GM12878 (cell line): Measurements from ENCODE around the gene CFAP97D2. TPM values are rescaled to one million over a fixed set of nuclear protein-coding genes. Genes with fewer than 3 reads are reported as not detected.

Experiments used
- ATAC-seq: fragments of 200-7000 bp; cut with Tn5 transposase; 3 replicates; pipeline ENCODE4 v1.9.1; 2020; ENCODE audit warnings: mild to moderate bottlenecking, moderate library complexity
- BruUV-seq: library from RNA; stranded (reverse); fragments of 400-500 nt; replicated peaks from 2 replicates; lab custom pipeline; 2021; lab: Mats Ljungman, UMichigan
- CTCF ChIA-PET: fragments of 300-600 bp; sonication (Branson Sonifier 250); formaldehyde crosslinking; extraction: SDS; loops from one replicate; lab custom pipeline; 2021; ENCODE audit warnings: inconsistent platforms; lab: Yijun Ruan, JAX
- POLR2A ChIA-PET: fragments of 350-600 bp; formaldehyde crosslinking; extraction: SDS; loops from one replicate; lab custom pipeline; 2021; ENCODE audit warnings: inconsistent platforms; lab: Charles Lee
- RAD21 ChIA-PET: fragments of 300-600 bp; sonication (Branson Sonifier 250); formaldehyde crosslinking; loops from one replicate; lab custom pipeline; 2023; ENCODE audit warnings: antibody characterized with exemption; ENCODE audit not compliant: unreplicated experiment; lab: Charles Lee
- SMC1A ChIA-PET: fragments of 300-600 bp; sonication (Branson Sonifier 250); formaldehyde crosslinking; loops from one replicate; lab custom pipeline; 2023; ENCODE audit not compliant: unreplicated experiment, uncharacterized antibody; lab: Charles Lee
- DNase-seq: peaks from one replicate; pipeline ENCODE4 v3.0.0-alpha.2; 2011; ENCODE audit warnings: low read depth, low spot score
- FAIRE-seq: peaks from 3 replicates; lab custom pipeline; 2011; peaks lifted over from hg19 to GRCh38; lab: Jason Lieb, UNC
- H2AFZ ChIP-seq: 2 replicates; pipeline ENCODE4 v1.6.0; 2011; ENCODE audit warnings: low read depth, low read length, control low read depth; ENCODE audit not compliant: control insufficient read depth
- H3K27ac ChIP-seq: 2 replicates; pipeline ENCODE4 v1.5.1; 2011; ENCODE audit warnings: control low read depth; ENCODE audit not compliant: control insufficient read depth, insufficient read depth
- H3K27me3 ChIP-seq, 2 experiments: replicated peaks in 1 of 2; 2 replicates each; pipeline versions ENCODE4 v1.6.0 to v1.6.1; 2011; ENCODE audit warnings: low read length in 1 of 2; ENCODE audit not compliant: control insufficient read depth in 2 of 2, insufficient read depth in 2 of 2
- H3K36me3 ChIP-seq, 2 experiments: 2 replicates each; pipeline ENCODE4 v1.5.1; 2011; ENCODE audit warnings: low read length in 1 of 2; ENCODE audit not compliant: control insufficient read depth in 2 of 2, insufficient read depth in 2 of 2
- H3K4me1 ChIP-seq: 2 replicates; pipeline ENCODE4 v1.6.1; 2011; ENCODE audit warnings: mild to moderate bottlenecking, low read length, moderate library complexity, mixed read lengths; ENCODE audit not compliant: control insufficient read depth, insufficient read depth
- H3K4me2 ChIP-seq: 2 replicates; pipeline ENCODE4 v1.6.0; 2011; ENCODE audit warnings: control low read depth; ENCODE audit not compliant: control insufficient read depth, insufficient read depth
- H3K4me3 ChIP-seq: fragments of 200-600 bp; sonication (generic); 2 replicates; pipeline ENCODE4 v1.5.1; 2016
- H3K79me2 ChIP-seq: 2 replicates; pipeline ENCODE4 v1.6.0; 2011; ENCODE audit warnings: low read length; ENCODE audit not compliant: control insufficient read depth, insufficient read depth
- H3K9ac ChIP-seq: 2 replicates; pipeline ENCODE4 v1.8.0; 2011; ENCODE audit warnings: low read length, control low read depth, mixed read lengths; ENCODE audit not compliant: control insufficient read depth, insufficient read depth
- H3K9me3 ChIP-seq: replicated peaks from 3 replicates; pipeline ENCODE4 v1.5.1; 2011; ENCODE audit warnings: mild to moderate bottlenecking, low read length; ENCODE audit not compliant: control insufficient read depth, insufficient read depth
- H4K20me1 ChIP-seq: 2 replicates; pipeline ENCODE4 v1.6.0; 2011; ENCODE audit not compliant: control insufficient read depth, insufficient read depth
- CHD1 ChIP-seq: IDR thresholded peaks from 2 replicates; pipeline ENCODE4 v1.6.1; 2012; ENCODE audit warnings: low read depth, low read length, improper control_type of control experiment
- CTCF ChIP-seq, 3 experiments: IDR thresholded peaks in 2 of 3; conservative IDR thresholded peaks in 1 of 3; 2 replicates each; pipeline ENCODE4 v1.5.1; 2011; ENCODE audit warnings: low read depth in 3 of 3, low read length in 3 of 3, mild to moderate bottlenecking in 3 of 3, control low read depth in 2 of 3, moderate library complexity in 2 of 3, inconsistent platforms in 1 of 3, mixed read lengths in 1 of 3; ENCODE audit not compliant: control insufficient read depth in 2 of 3, insufficient read depth in 1 of 3; ENCODE audit errors: extremely low read depth in 1 of 3
- MTA2 ChIP-seq: fragments of 450-650 bp; IDR thresholded peaks from 2 replicates; pipeline ENCODE4 v1.6.1; 2016; ENCODE audit warnings: low read depth, mild to moderate bottlenecking, moderate library complexity
- NR2F1 ChIP-seq: fragments of 450-650 bp; conservative IDR thresholded peaks from 2 replicates; pipeline ENCODE4 v1.6.1; 2017; ENCODE audit warnings: mild to moderate bottlenecking
- SIX5 ChIP-seq: IDR thresholded peaks from 2 replicates; pipeline ENCODE4 v1.6.1; 2011; ENCODE audit warnings: mild to moderate bottlenecking, low read depth, low read length, moderate library complexity; ENCODE audit not compliant: severe bottlenecking
- SREBF1 ChIP-seq: IDR thresholded peaks from 2 replicates; pipeline ENCODE4 v1.6.1; 2012; ENCODE audit warnings: mild to moderate bottlenecking, low read length
- STAT3 ChIP-seq: IDR thresholded peaks from 2 replicates; pipeline ENCODE4 v1.6.1; 2011; ENCODE audit warnings: low read depth, low read length, improper control_type of control experiment
- TAF1 ChIP-seq: IDR thresholded peaks from 2 replicates; pipeline ENCODE4 v1.6.1; 2011; ENCODE audit warnings: mild to moderate bottlenecking, low read depth, low read length, borderline replicate concordance
- ZBTB40 ChIP-seq: fragments of 450-650 bp; IDR thresholded peaks from 2 replicates; pipeline ENCODE4 v1.6.1; 2016; ENCODE audit warnings: mild to moderate bottlenecking, moderate library complexity, borderline replicate concordance
- ZNF687 ChIP-seq: fragments of 450-650 bp; IDR thresholded peaks from 2 replicates; pipeline ENCODE4 v1.6.1; 2017; ENCODE audit warnings: mild to moderate bottlenecking, moderate library complexity
- WGBS: methylation state at CpG from one replicate; pipeline ENCODE4 v1.1.6; 2016; ENCODE audit warnings: low lambda C conversion rate; ENCODE audit not compliant: insufficient replicate concordance, insufficient coverage; ENCODE audit errors: missing lambda C conversion rate; 5-methylcytosine and 5-hydroxymethylcytosine counted together
- in situ Hi-C: fragments of 300-500 bp; cut with MboI; formaldehyde crosslinking; loops from 9 replicates; pipeline ENCODE4 v1.14.3; 2018; ENCODE audit warnings: mixed read lengths
- intact Hi-C: fragments of 100-400 bp; cut with micrococcal nuclease; formaldehyde crosslinking; loops from one replicate; pipeline ENCODE4 v1.14.2; 2022; ENCODE audit not compliant: unreplicated experiment
- polyA plus RNA-seq, 11 experiments: library from polyadenylated mRNA; depleted of rRNA in 4 of 11; unstranded in 6 of 11; stranded (reverse) in 5 of 11; fragments of >200 nt; fragmentation: Nextera tagmentation in 4 of 11; fragmentation: Illumina TruSeq in 1 of 11; extraction: Ambion mirVana in 4 of 11; extraction: Trizol in 1 of 11; gene quantifications; 1 replicate in 1 of 11; 2 replicates in 10 of 11; pipeline versions ENCODE4 v1.2.1 to v1.2.3, GENCODE V29; 2011 to 2016; ENCODE audit warnings: inconsistent platforms in 2 of 11, missing spikeins in 2 of 11, low read depth in 1 of 11
- total RNA-seq, 4 experiments: library from RNA; depleted of rRNA in 3 of 4; stranded (reverse); fragments of >200 nt in 3 of 4; fragmentation: Illumina TruSeq in 1 of 4; extraction: Trizol in 1 of 4; gene quantifications; 2 replicates each; pipeline versions ENCODE4 v1.2.1 to v1.2.3, GENCODE V29; 2013 to 2021

The CFAP97D2 gene
- total and polyA plus RNA-seq, 10 of the 15 experiments (the other 5 are each of a cell fraction or from before 2014, with no cell fraction given), result not detected

GRCh38 chr13:114147803-114148520, 31.1 kb upstream of the CFAP97D2 start:
- H3K27ac ChIP-seq, result peak overlapping the region; percentile 7
- ATAC-seq (peak; percentile 42), DNase-seq (no peak), FAIRE-seq (peak; percentile 41)
- TSS peak; percentile 74 for BruUV-seq
- H3K4me2 ChIP-seq, result peak overlapping the region; percentile 66
- in situ Hi-C loops, result no loop called here
- no peaks in the 10 kb centered on the region for H3K79me2 ChIP-seq
- no peaks in the 10 kb centered on the region for H4K20me1 ChIP-seq
- ChIA-PET CTCF (interaction anchor here (0.7 to 1.4 kb wide), 5 partner anchors 29 to 111 kb away, joined by 3 to 4 read pairs (median 3); no protein-coding TSS in a partner anchor), RAD21 (interaction anchor here (0.5 to 1.5 kb wide), 7 partner anchors 17 to 170 kb away, joined by 3 to 8 read pairs (median 4); no protein-coding TSS in a partner anchor), SMC1A (interaction anchor here (0.9 to 1.4 kb wide), 3 partner anchors 11 to 66 kb away, joined by 3 to 6 read pairs (median 3); no protein-coding TSS in a partner anchor), POLR2A (interaction anchor here (0.5 kb wide), 1 partner anchor 106 kb away, joined by 3 read pairs; no protein-coding TSS in a partner anchor)
- H3K9me3 ChIP-seq, result no peaks in the 10 kb centered on the region
- 40% methylated on average over 12 of the region's 22 CpGs for WGBS
- H3K27me3 ChIP-seq, result peaks cover 0 to 3% of the 10 kb centered on the region in 2 experiments; a peak in 1 of 4 replicates
- H3K36me3 ChIP-seq, result no peaks in the 10 kb centered on the region
- intact Hi-C loops, result loop anchor here (10.0 kb wide), 1 partner anchor 333 kb away; no protein-coding TSS in a partner anchor
- 0 out of 2 replicates have a peak overlapping the region, but pooled peaks have one; percentile 5 for H3K4me3 ChIP-seq
- H2AFZ ChIP-seq, result peak overlapping the region; percentile 49; the same call in 1 of the 2 replicates
- 0 out of 2 replicates have a peak overlapping the region, but pooled peaks have one; percentile 0 for H3K9ac ChIP-seq
- H3K4me1 ChIP-seq, result peaks cover 38% of the 10 kb centered on the region
- TF ChIP-seq STAT3 (no peak), ZBTB40 (peak; percentile 16; the same call in 1 of the 2 replicates), ZNF687 (no peak), CTCF (IDR thresholded peaks at IDR 0.05 in 2 of 3, conservative IDR thresholded peaks at IDR 0.05 in 1 of 3; ENCODE audit: control insufficient read depth in 2 of 3, extremely low read depth in 1 of 3, insufficient read depth in 1 of 3, low read depth in 3 of 3, low read length in 3 of 3) (no peak), TAF1 (0 out of 2 replicates have a peak, but pooled peaks have one; percentile 13), SREBF1 (no peak), MTA2 (no peak), CHD1 (no peak), SIX5 (peak; percentile 10), NR2F1 (no peak)
